Heart left ventricle (tissue), 16 donors: ENCODE measurements around the gene FAM227B. TPM values are rescaled to one million over a fixed set of nuclear protein-coding genes. Genes with fewer than 3 reads are reported as not detected.
A peak's percentile ranks its signal among the peaks of the same experiment; 100 is the strongest.
"Not testable (repeated sequence)": the region's sequence is repeated elsewhere in the genome, so short reads cannot be mapped to it uniquely, and the experiment has no call there.

Experiments used
- ATAC-seq, 4 donors: fragments of 200-7000 bp; cut with Tn5 transposase; one replicate each; pipeline ENCODE4 v1.9.1; 2020 to 2022; ENCODE audit warnings: moderate library complexity in 4 of 4, mild to moderate bottlenecking in 3 of 4, moderate number of reproducible peaks in 1 of 4
- DNase-seq, 5 donors: peaks; one replicate each; pipeline ENCODE4 v3.0.0-alpha.2; 2020
- H3K27ac ChIP-seq, 12 donors: fragments of 200-600 bp; sonication (generic) in 4 of 12; one replicate each; pipeline versions ENCODE4 v1.5.0 to v1.8.0; 2016 to 2022; ENCODE audit warnings: mild to moderate bottlenecking in 2 of 12
- H3K27me3 ChIP-seq, 9 donors: fragments of 200-600 bp; sonication (generic) in 2 of 9; one replicate each; pipeline versions ENCODE4 v1.5.1 to v1.8.0; 2016 to 2022; ENCODE audit warnings: mild to moderate bottlenecking in 3 of 9
- H3K36me3 ChIP-seq, 9 donors: fragments of 200-600 bp; sonication (generic) in 2 of 9; one replicate each; pipeline versions ENCODE4 v1.5.0 to v1.8.0; 2018 to 2022; ENCODE audit warnings: mild to moderate bottlenecking in 2 of 9
- H3K4me1 ChIP-seq, 12 donors: fragments of 200-600 bp; sonication (generic) in 4 of 12; one replicate each; pipeline versions ENCODE4 v1.5.0 to v1.8.0; 2016 to 2022; ENCODE audit warnings: mild to moderate bottlenecking in 3 of 12
- H3K4me3 ChIP-seq, 12 donors: fragments of 200-600 bp; sonication (generic) in 4 of 12; one replicate each; pipeline versions ENCODE4 v1.5.0 to v1.8.0; 2017 to 2022; ENCODE audit warnings: mild to moderate bottlenecking in 9 of 12, moderate library complexity in 4 of 12
- H3K9me3 ChIP-seq, 12 donors: fragments of 200-600 bp; sonication (generic) in 4 of 12; one replicate each; pipeline versions ENCODE4 v1.5.0 to v1.8.0; 2016 to 2022; ENCODE audit warnings: mild to moderate bottlenecking in 1 of 12
- POLR2A ChIP-seq, 2 donors: fragments of 450-650 bp; IDR thresholded peaks; one replicate each; pipeline ENCODE4 v1.6.1; 2017; ENCODE audit warnings: antibody characterized with exemption in 2 of 2, mild to moderate bottlenecking in 2 of 2, moderate library complexity in 2 of 2
- WGBS, 4 donors: extraction: QIAGEN DNeasy Blood & Tissue Kit in 2 of 4; methylation state at CpG; one replicate each; pipeline versions ENCODE4 v1.1.5 to v1.1.7; 2013 to 2018; 5-methylcytosine and 5-hydroxymethylcytosine counted together
- intact Hi-C, 10 donors: fragments of 100-400 bp; cut with DNase I; formaldehyde crosslinking; loops; one replicate each; pipeline versions ENCODE4 v1.11.1 to v1.14.2; 2022
- polyA plus RNA-seq, 2 donors: library from polyadenylated mRNA; stranded (reverse); fragments of 200-250 nt; gene quantifications; one replicate each; pipeline ENCODE4 v1.2.3, GENCODE V29; 2013
- total RNA-seq, 9 donors: library from RNA; depleted of rRNA in 2 of 9; stranded (reverse); fragments of >200 nt in 2 of 9; fragmentation: NEBNext Ultra II Directional in 3 of 9; extraction: Animal tissue kit (Norgen Biotek cat#: 25700) in 3 of 9; gene quantifications; one replicate each; pipeline versions ENCODE4 v1.1.0 to v1.2.4, GENCODE V29; 2016 to 2023
- TF ChIP-seq, protein P1 (sequence below), 12 donors: fragments of 200-600 bp; sonication (generic) in 4 of 12; IDR thresholded peaks; one replicate each; pipeline versions ENCODE4 v1.5.0 to v1.8.0; 2018 to 2022; ENCODE audit warnings: antibody characterized with exemption in 12 of 12, mild to moderate bottlenecking in 5 of 12
- donor health status: ischemic (EF 13 %, LVEDD 7.1; RV severe dilation, severe dysfunction).
- donor health status: healthy with polysubstance abuse.
- donor health status: DM: no; HTN: yes; CAD: no.
- donor health status: DM: no; HTN: no; CAD: no.
- donor health status: ischemic (EF 25% LVEDD 6.9; RV normal size, moderate dysfunction).
- donor health status: ischemic (EF 25% LVEDD 5.7; RV mildly dilated, moderate dysfunction).
- donor health status: healthy.
- donor health status: DM: yes; HTN: yes; CAD: no.
- donor health status: ischemic (EF 35%, LVEDD 5.7; RV mildly dilated, moderate dysfunction).
- donor health status: nonischemic (EF 11% LVEDD 7.7; RV severe dilation, severe dysfunction).
- donor health status: DM: yes; HTN: yes; CAD: no.
- donor health status: PGD.
- donor health status: ischemic (EF 29% LVEDD 5.4; RV normal size, mild dysfunction).
- donor health status: nonischemic (EF 23%, LVEDD 6.1; RV moderate dilation, normal function).

Gene FAM227B
- total and polyA plus RNA-seq, 11 donors, result 5.8 to 18.8 (median 14.3) TPM

GRCh38 chr15:49406352-49407118, 214.1 kb downstream of the FAM227B start:
- DNase-seq, result peak in 1 of 5 donors; percentile 40
- intact Hi-C loops, result no loop called here
- TF ChIP-seq, protein P1, sequence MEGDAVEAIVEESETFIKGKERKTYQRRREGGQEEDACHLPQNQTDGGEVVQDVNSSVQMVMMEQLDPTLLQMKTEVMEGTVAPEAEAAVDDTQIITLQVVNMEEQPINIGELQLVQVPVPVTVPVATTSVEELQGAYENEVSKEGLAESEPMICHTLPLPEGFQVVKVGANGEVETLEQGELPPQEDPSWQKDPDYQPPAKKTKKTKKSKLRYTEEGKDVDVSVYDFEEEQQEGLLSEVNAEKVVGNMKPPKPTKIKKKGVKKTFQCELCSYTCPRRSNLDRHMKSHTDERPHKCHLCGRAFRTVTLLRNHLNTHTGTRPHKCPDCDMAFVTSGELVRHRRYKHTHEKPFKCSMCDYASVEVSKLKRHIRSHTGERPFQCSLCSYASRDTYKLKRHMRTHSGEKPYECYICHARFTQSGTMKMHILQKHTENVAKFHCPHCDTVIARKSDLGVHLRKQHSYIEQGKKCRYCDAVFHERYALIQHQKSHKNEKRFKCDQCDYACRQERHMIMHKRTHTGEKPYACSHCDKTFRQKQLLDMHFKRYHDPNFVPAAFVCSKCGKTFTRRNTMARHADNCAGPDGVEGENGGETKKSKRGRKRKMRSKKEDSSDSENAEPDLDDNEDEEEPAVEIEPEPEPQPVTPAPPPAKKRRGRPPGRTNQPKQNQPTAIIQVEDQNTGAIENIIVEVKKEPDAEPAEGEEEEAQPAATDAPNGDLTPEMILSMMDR (IDR thresholded peaks at IDR 0.05), result no peak
- no peak for TF ChIP-seq POLR2A (IDR thresholded peaks at IDR 0.05)
- no peaks in the 10 kb centered on the region for H3K4me1 ChIP-seq
- H3K27ac ChIP-seq, result no peak overlapping the region
- H3K4me3 ChIP-seq, result no peak overlapping the region
- ATAC-seq, result no peak
- no peaks in the 10 kb centered on the region for H3K36me3 ChIP-seq
- no peaks in the 10 kb centered on the region for H3K27me3 ChIP-seq
- 80 to 93% (median 91%) methylated on average over 4 to 17 of the region's 17 CpGs for WGBS, 4 donors
- peaks cover 0 to 3% (median 0%) of the 10 kb centered on the region in 12 donors for H3K9me3 ChIP-seq

GRCh38 chr15:49402515-49403296, 217.9 kb downstream of the FAM227B start:
- 76 to 83% (median 77%) methylated on average over 5 of the region's 5 CpGs for WGBS, 4 donors
- H3K36me3 ChIP-seq, H3K27me3 ChIP-seq, intact Hi-C loops, DNase-seq, H3K27ac ChIP-seq, H3K4me1 ChIP-seq, H3K4me3 ChIP-seq, H3K9me3 ChIP-seq, ATAC-seq: not testable (repeated sequence)

GRCh38 chr15:49387471-49387870, 233.1 kb downstream of the FAM227B start:
- WGBS, 4 donors, result 85 to 93% (median 85%) methylated on average over 2 of the region's 2 CpGs
- ATAC-seq (no peak), DNase-seq (no peak)
- intact Hi-C loops, result no loop called here
- H3K4me1 ChIP-seq, result no peaks in the 10 kb centered on the region
- TF ChIP-seq POLR2A (IDR thresholded peaks at IDR 0.05), result no peak
- TF ChIP-seq, protein P1 (IDR thresholded peaks at IDR 0.05), result no peak
- no peaks in the 10 kb centered on the region for H3K27me3 ChIP-seq
- H3K9me3 ChIP-seq, result no peaks in the 10 kb centered on the region
- H3K4me3 ChIP-seq, result no peak overlapping the region
- no peaks in the 10 kb centered on the region for H3K36me3 ChIP-seq
- no peak overlapping the region for H3K27ac ChIP-seq

GRCh38 chr15:49383266-49383665, 237.4 kb downstream of the FAM227B start:
- DNase-seq (no peak), ATAC-seq (no peak)
- H3K27me3 ChIP-seq, result no peaks in the 10 kb centered on the region
- no peak overlapping the region for H3K4me3 ChIP-seq
- H3K36me3 ChIP-seq, result no peaks in the 10 kb centered on the region
- whole genome bisulfite sequencing, 4 donors, result 60 to 69% (median 67%) methylated on average over 1 of the region's 1 CpG
- TF ChIP-seq, protein P1 (IDR thresholded peaks at IDR 0.05), result no peak
- TF ChIP-seq POLR2A (IDR thresholded peaks at IDR 0.05), result no peak
- intact Hi-C loops, result no loop called here
- no peak overlapping the region for H3K27ac ChIP-seq
- no peaks in the 10 kb centered on the region for H3K4me1 ChIP-seq
- H3K9me3 ChIP-seq, result no peaks in the 10 kb centered on the region
